ENCODE results near the gene TUFT1. TPM values are rescaled to one million over a fixed set of nuclear protein-coding genes. Genes with fewer than 3 reads are reported as not detected.

The TUFT1 gene
- total and polyA plus RNA-seq, 9 of the 15 experiments (the other 6 are each of a cell fraction or from before 2014, with no cell fraction given): 0.54 to 2.0 (median 1.7) TPM

GRCh38 chr1:151581451-151581850, 41.3 kb downstream of the TUFT1 start (continued):
- TF ChIP-seq, protein P1, sequence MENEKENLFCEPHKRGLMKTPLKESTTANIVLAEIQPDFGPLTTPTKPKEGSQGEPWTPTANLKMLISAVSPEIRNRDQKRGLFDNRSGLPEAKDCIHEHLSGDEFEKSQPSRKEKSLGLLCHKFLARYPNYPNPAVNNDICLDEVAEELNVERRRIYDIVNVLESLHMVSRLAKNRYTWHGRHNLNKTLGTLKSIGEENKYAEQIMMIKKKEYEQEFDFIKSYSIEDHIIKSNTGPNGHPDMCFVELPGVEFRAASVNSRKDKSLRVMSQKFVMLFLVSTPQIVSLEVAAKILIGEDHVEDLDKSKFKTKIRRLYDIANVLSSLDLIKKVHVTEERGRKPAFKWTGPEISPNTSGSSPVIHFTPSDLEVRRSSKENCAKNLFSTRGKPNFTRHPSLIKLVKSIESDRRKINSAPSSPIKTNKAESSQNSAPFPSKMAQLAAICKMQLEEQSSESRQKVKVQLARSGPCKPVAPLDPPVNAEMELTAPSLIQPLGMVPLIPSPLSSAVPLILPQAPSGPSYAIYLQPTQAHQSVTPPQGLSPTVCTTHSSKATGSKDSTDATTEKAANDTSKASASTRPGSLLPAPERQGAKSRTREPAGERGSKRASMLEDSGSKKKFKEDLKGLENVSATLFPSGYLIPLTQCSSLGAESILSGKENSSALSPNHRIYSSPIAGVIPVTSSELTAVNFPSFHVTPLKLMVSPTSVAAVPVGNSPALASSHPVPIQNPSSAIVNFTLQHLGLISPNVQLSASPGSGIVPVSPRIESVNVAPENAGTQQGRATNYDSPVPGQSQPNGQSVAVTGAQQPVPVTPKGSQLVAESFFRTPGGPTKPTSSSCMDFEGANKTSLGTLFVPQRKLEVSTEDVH (IDR thresholded peaks at IDR 0.05; ENCODE audit: low read depth, partially characterized antibody): no peak
- TF ChIP-seq ZBTB8A (IDR thresholded peaks at IDR 0.05; ENCODE audit: partially characterized antibody) (no peak), KLF13 (tag; IDR thresholded peaks at IDR 0.05; ENCODE audit: borderline replicate concordance, low read depth) (no peak)

DNA sequence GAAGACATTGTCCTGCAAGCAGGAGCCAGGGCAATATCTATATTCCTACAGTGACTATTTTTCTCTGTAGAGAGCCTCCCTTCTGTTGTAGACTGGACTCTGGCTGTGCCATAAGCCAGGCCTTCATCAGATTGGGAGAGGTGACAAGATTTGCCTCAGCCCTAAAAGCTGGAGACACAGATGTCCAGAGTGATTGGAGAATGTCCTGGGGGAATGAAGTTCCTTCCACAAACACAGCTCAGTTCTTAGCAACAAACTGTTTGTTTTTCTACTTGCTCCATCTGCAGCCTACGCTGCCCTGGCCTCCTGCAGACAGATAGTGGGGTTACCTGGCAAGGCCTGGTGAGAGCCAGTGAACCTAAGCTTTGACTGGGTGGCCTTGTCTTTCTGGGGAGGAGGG, 41.8 kb downstream of the TUFT1 start:
- ChIA-PET CTCF (ENCODE audit: low intra/inter-chr PET ratio) (no interaction called here), POLR2A (interaction anchor here (0.7 to 1.5 kb wide), 3 partner anchors 9 to 109 kb away, joined by 3 to 8 read pairs (median 5); no protein-coding TSS in a partner anchor)
- Histone ChIP-seq H3K4me1 (replicated peaks in 1 of 2; ENCODE audit: control insufficient read depth in 2 of 2, insufficient read depth in 2 of 2, low read length in 2 of 2) (peaks cover 3 to 25% of the 10 kb centered on the region in 2 experiments; a peak in 3 of 5 replicates), H3K27me3 (ENCODE audit: control insufficient read depth in 2 of 2, insufficient read depth in 2 of 2, low read length in 2 of 2) (no peaks in the 10 kb centered on the region), H3K27ac (ENCODE audit: extremely low read depth, low read depth, low read length) (no peak overlapping the region), H3K4me2 (ENCODE audit: insufficient read depth, low read length) (no peak overlapping the region), H4K20me1 (replicated peaks; ENCODE audit: control insufficient read depth, insufficient read depth, low read length) (no peaks in the 10 kb centered on the region), H3K36me3 (ENCODE audit: control insufficient read depth, insufficient read depth, low read length) (no peaks in the 10 kb centered on the region), H3K9me3 (replicated peaks; ENCODE audit: control insufficient read depth, insufficient read depth, low read depth, low read length) (no peaks in the 10 kb centered on the region), H3K79me2 (ENCODE audit: control insufficient read depth, insufficient read depth, low read length) (no peaks in the 10 kb centered on the region), H2AFZ (ENCODE audit: low read depth, low read length) (no peak overlapping the region), H3K9ac (ENCODE audit: insufficient read depth in 1 of 2, low read depth in 2 of 2, low read length in 2 of 2) (peak overlapping the region in 1 of 2 experiments; percentile 70; a peak in 2 of 4 replicates), H3K9me1 (ENCODE audit: control insufficient read depth, insufficient read depth, low read length) (no peaks in the 10 kb centered on the region), H3K4me3 (no peak overlapping the region)
- no peak for FAIRE-seq
- DNase-seq (ENCODE audit: extremely low read depth in 1 of 4, low spot score in 3 of 4): no peak
- intact Hi-C loops (cut with micrococcal nuclease): no loop called here
- 73% methylated on average over 1 of the region's 1 CpG for WGBS (ENCODE audit: insufficient coverage, low coverage, missing lambda C conversion rate)
- in situ Hi-C loops (cut with MboI): no loop called here
- no TSS peak for BruUV-seq (replicated peaks)
- ATAC-seq: no peak; the same call in 2 of the 3 replicates
- no peak for TF ChIP-seq KDM2B (CRISPR knock-in tag; IDR thresholded peaks at IDR 0.05)
- TF ChIP-seq ZNF699 (CRISPR knock-in tag; IDR thresholded peaks at IDR 0.05; ENCODE audit: insufficient replicate concordance): no peak
- no peak for TF ChIP-seq BHLHE40 (IDR thresholded peaks at IDR 0.05; ENCODE audit: low read length)
- no peak for TF ChIP-seq NFIX (CRISPR knock-in tag; IDR thresholded peaks at IDR 0.05; ENCODE audit: low read depth)
- TF ChIP-seq EWSR1 (IDR thresholded peaks at IDR 0.05; ENCODE audit: borderline replicate concordance, low read depth, partially characterized antibody): no peak
- TF ChIP-seq, protein P2, sequence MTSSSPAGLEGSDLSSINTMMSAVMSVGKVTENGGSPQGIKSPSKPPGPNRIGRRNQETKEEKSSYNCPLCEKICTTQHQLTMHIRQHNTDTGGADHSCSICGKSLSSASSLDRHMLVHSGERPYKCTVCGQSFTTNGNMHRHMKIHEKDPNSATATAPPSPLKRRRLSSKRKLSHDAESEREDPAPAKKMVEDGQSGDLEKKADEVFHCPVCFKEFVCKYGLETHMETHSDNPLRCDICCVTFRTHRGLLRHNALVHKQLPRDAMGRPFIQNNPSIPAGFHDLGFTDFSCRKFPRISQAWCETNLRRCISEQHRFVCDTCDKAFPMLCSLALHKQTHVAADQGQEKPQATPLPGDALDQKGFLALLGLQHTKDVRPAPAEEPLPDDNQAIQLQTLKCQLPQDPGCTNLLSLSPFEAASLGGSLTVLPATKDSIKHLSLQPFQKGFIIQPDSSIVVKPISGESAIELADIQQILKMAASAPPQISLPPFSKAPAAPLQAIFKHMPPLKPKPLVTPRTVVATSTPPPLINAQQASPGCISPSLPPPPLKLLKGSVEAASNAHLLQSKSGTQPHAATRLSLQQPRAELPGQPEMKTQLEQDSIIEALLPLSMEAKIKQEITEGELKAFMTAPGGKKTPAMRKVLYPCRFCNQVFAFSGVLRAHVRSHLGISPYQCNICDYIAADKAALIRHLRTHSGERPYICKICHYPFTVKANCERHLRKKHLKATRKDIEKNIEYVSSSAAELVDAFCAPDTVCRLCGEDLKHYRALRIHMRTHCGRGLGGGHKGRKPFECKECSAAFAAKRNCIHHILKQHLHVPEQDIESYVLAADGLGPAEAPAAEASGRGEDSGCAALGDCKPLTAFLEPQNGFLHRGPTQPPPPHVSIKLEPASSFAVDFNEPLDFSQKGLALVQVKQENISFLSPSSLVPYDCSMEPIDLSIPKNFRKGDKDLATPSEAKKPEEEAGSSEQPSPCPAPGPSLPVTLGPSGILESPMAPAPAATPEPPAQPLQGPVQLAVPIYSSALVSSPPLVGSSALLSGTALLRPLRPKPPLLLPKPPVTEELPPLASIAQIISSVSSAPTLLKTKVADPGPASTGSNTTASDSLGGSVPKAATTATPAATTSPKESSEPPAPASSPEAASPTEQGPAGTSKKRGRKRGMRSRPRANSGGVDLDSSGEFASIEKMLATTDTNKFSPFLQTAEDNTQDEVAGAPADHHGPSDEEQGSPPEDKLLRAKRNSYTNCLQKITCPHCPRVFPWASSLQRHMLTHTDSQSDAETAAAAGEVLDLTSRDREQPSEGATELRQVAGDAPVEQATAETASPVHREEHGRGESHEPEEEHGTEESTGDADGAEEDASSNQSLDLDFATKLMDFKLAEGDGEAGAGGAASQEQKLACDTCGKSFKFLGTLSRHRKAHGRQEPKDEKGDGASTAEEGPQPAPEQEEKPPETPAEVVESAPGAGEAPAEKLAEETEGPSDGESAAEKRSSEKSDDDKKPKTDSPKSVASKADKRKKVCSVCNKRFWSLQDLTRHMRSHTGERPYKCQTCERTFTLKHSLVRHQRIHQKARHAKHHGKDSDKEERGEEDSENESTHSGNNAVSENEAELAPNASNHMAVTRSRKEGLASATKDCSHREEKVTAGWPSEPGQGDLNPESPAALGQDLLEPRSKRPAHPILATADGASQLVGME (CRISPR knock-in tag; IDR thresholded peaks at IDR 0.05): no peak

All from K562 (cell line).